GM12892 (cell line): Measurements from ENCODE around the gene WNT3.
"Not testable (repeated sequence)": the region's sequence is repeated elsewhere in the genome, so short reads cannot be mapped to it uniquely, and the experiment has no call there.

Experiments used
- DNase-seq: peaks from one replicate; pipeline ENCODE4 v3.0.0; 2011; ENCODE audit not compliant: insufficient read length
- FAIRE-seq: peaks from 2 replicates; lab custom pipeline; 2011; peaks lifted over from hg19 to GRCh38; lab: Jason Lieb, UNC
- POLR2A ChIP-seq: IDR thresholded peaks from 2 replicates; pipeline ENCODE4 v1.6.1; 2011; ENCODE audit warnings: low read depth, low read length, control low read depth
- POLR2AphosphoS5 ChIP-seq: IDR thresholded peaks from 2 replicates; pipeline ENCODE4 v1.6.1; 2011; ENCODE audit warnings: low read depth, low read length, control low read depth
- TAF1 ChIP-seq: IDR thresholded peaks from 2 replicates; pipeline ENCODE4 v1.6.1; 2011; ENCODE audit warnings: low read depth, mild to moderate bottlenecking, control low read depth, low read length, borderline replicate concordance

The WNT3 gene

DNA sequence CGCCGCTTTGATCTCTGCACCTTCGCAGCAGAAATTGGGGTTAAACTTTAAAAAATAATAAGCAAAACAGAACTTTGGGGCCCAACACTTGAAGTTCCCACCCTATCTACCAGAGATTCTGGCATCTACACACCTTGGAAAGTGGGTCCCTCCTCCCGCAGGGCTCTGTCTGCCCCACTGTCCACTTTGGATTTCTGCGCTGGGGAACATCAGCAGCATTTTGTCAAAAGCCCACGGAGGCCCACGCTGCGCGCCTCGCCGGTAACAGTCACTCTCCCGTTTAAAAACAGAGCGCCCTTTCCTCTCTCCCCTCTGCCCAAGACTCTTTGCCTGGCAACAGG, 32.2 kb upstream of the WNT3 start:
- no peak for DNase-seq
- TF ChIP-seq TAF1 (no peak), POLR2A (no peak), POLR2AphosphoS5 (no peak)
- FAIRE-seq, result no peak

DNA sequence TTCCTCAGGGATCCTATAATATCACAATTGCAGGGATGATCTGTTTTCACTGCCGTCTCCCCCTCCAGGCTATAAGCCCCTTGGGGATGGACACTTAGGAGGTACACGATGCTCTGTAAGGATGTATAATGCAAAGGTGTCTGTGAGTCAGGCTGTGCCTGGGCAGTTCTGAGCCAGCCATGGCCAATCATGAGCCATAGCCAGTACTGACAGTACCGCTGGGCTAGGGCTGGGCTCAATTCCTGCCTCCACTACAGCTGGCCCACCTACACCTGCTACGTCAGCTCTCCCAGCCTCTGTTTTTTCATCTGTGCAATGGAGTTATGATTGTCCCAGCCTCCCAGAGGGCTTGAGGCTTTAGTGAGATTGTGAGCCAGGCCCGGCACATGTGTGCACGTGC, 30.0 kb upstream of the WNT3 start:
- DNase-seq, result no peak
- FAIRE-seq, result no peak
- no peak for TF ChIP-seq POLR2A
- TF ChIP-seq POLR2AphosphoS5, result no peak
- no peak for TF ChIP-seq TAF1

DNA sequence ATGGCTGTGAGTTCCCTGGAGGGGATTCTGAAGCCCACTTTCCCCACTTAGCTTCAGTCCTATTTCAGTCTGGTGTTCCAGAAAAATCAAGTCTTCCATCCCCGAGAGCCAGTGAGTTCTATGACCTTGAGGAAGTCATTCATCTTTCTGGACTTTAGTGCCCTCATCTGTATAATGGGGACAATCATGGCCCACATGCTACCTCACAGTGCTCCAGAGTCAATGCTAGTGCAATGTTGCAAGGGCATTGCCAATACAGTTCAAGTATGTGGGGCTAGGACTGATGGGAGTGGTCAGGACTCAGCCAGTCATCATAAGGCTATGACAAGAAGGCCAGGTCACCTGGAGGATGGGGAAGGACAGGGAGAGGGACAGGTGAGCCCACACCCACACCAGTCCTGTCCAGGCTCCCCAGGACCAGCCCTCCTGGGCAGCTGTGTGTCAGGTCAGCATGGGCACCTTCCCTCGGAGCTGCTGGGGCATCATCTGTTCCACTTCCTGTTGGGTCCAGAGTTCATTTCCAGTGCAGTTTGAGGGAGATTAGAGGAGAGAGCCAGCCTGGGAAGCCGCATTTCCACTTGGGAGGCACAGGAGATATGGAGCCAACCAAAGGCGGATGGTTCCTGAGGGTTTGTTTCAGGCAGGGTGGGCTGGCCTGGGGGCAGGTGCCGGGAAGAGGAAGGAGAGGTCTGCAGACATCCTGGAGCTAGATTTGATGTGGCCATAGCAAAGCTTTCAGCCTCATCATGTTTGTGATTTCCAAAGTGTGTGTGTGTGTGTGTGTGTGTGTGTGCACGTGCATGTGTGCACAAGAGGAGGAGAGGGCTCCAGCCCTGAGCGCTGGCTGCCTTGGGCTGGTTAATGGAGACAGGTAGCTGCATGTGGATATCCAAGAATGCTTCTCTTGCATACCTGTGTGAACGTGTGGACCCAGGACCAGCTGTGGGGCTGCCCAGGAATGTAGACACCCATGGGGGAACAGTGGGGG, 29.0 kb upstream of the WNT3 start:
- TF ChIP-seq POLR2A (no peak), POLR2AphosphoS5 (no peak), TAF1 (no peak)
- FAIRE-seq, result no peak
- DNase-seq, result no peak

DNA sequence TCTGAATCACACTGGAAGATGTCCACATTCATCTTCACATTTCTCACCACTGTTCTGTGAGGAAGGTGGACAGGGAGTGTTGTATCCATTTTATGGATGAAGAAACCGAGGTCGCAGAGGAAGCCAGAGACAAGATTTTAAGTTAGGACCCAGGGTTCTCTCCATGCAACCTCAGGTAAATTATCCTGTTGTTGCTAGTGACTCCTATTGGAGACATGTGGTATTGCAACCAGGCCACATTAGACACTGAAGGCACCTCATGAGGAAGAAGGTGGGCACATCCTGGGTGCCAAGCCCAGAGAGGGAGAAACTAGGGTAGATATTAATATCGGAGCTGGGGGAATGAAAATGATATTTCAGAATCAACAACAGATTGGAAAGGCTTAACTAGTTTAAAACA, 24.3 kb upstream of the WNT3 start:
- DNase-seq (no peak), FAIRE-seq (peak; percentile 36)
- TF ChIP-seq POLR2AphosphoS5 (no peak), POLR2A (no peak), TAF1 (no peak)

DNA sequence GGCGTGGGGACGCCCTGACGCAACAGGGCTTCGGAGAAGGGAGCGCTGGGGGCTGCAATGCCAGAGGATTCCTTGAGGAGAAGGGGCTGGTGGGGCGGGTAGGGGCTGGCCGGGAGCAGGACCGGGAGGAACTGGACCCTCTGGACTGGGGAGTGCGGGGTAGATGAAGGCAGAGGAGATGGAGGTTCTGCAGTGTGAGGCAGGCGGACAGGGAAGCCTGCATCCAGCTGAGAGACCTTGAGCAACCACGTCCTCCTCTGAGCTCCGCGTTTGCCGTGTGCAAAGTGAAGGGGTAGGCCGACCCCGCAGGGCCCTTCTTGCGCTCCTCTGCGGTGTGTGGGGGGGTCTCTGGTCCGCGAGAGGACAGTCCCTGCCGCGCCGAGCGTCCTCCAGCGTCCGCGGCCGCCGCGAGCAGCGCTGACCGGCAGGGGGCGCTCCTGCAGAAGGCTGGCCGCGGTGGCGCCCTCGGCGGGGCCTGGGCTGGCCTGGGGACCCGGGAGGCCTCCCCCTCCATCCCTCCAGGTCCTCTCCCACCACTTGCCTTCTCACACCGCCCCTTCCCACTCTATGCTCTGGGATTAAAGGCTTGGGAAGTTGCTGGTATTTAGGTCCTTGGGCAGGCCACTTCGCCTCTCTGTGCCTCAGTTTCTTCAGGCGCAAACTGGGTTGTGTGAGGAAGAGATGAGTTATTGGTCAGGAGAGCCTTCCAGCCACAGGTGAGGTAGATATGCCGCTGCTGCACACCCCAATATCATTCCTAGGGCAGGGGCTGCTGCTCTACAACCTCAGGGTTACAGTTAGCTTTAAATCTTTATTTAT, 23.3 kb upstream of the WNT3 start:
- DNase-seq, result no peak
- no peak for FAIRE-seq
- TF ChIP-seq POLR2AphosphoS5, result no peak
- no peak for TF ChIP-seq TAF1
- no peak for TF ChIP-seq POLR2A

DNA sequence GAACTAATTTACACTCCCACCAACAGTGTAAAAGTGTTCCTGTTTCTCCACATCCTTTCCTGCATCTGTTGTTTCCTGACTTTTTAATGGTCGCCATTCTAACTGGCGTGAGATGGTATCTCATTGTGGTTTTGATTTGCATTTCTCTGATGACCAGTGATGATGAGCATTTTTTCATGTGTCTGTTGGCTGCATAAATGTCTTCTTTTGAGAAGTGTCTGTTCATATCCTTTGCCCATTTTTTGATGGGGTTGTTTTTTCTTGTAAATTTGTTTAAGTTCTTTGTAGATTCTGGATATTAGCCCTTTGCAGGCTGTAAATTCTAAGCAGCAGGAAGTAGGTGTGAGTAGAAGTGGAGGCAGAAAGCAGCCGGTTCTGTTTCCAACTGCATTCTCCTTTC, 22.1 kb upstream of the WNT3 start:
- FAIRE-seq, DNase-seq: not testable (repeated sequence)

DNA sequence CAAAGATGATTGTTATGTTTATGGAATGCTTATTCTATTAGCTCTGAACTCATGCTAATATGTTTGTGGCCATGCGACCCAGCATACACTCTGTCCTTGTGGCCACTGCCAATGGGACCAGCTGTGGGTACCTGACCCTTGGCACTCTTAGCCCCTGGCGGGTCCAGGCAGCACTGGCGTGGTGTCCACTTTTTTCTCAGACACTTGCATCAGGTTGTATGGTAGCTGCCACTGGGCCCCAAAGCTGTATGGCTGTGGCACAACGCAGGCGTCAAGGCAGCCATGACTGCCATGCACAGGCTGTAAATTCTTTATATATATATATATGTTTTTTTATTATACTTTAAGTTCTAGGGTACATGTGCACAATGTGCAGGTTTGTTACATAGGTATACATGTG, 20.7 kb upstream of the WNT3 start:
- DNase-seq (no peak), FAIRE-seq (no peak)
- TF ChIP-seq POLR2AphosphoS5, result no peak
- no peak for TF ChIP-seq POLR2A
- no peak for TF ChIP-seq TAF1

DNA sequence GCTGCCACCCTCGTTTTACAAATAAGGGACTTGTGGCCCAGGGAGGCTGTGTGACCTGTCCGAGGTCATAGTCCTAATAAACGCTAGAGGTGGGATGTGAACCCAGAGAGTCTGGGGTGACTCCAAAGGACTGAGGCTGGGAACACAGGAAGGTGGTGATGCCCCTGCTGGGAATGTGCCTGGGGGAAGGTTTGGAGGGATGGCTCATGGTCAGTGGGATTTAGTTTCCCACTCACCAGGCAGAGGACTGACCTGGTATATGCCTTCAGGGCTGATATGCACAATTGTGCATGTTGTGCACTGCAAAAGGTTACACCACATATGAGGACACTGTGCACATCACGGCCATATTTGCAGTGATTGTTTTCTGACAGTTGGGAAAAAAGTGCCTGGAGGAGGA, 19.0 kb upstream of the WNT3 start:
- DNase-seq, result no peak
- TF ChIP-seq TAF1 (no peak), POLR2A (no peak), POLR2AphosphoS5 (no peak)
- no peak for FAIRE-seq

DNA sequence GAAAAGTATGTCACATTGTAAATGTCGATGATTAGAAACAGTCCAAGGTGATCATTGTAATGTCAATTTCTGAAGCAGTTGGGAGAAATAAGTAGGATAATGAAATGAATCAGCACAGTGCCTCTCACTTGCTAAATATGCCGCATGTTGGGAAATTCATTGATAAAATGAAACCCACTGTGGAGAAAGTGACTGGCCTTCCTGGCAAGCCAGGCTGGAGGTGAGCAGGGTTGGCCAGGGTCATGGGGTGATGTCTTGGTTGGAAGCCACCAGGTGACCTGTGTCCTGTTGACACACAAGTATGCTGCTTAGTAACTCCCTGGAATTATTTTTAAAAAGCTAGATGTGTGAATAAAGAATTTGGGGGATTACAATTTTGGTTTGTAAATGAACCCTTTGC, 18.0 kb upstream of the WNT3 start:
- TF ChIP-seq POLR2A, result no peak
- no peak for DNase-seq
- no peak for FAIRE-seq

DNA sequence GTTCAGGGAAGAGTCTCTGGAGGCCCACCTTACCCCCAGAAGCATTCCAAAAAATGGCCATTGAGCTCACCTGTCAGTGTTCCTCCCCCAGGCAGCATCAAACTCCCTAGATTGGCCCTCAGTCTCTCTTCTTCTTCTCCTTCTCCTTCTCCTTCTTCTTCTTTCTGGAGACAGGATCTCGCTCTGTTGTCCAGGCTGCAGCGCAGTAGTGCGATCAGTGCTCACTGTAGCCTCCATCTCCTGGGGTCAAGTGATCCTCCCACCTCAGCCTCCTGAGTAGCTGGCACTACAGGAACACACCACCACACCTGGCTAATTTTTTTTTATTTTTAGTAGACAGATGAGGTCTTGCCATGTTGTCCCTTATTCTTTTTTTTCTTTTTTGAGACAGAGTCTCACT, 16.4 kb upstream of the WNT3 start:
- FAIRE-seq, result no peak
- DNase-seq, result no peak
- no peak for TF ChIP-seq TAF1
- TF ChIP-seq POLR2A, result no peak
- no peak for TF ChIP-seq POLR2AphosphoS5

DNA sequence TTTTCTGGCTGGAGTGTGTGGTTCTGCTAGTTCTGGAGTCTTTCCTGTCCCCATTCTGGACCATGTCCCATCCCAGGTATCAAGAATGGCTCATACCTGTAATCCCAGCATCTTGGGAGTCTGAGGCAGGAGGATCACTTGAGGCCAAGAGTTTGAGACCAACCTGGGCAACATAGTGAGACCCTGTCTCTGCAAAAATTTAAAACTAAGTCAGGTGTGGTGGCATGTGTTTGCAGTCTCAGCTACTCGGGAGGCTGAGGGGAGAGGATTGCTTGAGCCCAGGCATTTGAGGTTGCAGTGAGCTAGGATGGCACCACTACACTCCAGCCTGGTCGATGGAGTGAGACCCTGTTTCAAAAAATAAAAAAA, 15.3 kb upstream of the WNT3 start:
- no peak for TF ChIP-seq POLR2AphosphoS5
- no peak for TF ChIP-seq TAF1
- TF ChIP-seq POLR2A, result no peak
- FAIRE-seq (no peak), DNase-seq (no peak)

DNA sequence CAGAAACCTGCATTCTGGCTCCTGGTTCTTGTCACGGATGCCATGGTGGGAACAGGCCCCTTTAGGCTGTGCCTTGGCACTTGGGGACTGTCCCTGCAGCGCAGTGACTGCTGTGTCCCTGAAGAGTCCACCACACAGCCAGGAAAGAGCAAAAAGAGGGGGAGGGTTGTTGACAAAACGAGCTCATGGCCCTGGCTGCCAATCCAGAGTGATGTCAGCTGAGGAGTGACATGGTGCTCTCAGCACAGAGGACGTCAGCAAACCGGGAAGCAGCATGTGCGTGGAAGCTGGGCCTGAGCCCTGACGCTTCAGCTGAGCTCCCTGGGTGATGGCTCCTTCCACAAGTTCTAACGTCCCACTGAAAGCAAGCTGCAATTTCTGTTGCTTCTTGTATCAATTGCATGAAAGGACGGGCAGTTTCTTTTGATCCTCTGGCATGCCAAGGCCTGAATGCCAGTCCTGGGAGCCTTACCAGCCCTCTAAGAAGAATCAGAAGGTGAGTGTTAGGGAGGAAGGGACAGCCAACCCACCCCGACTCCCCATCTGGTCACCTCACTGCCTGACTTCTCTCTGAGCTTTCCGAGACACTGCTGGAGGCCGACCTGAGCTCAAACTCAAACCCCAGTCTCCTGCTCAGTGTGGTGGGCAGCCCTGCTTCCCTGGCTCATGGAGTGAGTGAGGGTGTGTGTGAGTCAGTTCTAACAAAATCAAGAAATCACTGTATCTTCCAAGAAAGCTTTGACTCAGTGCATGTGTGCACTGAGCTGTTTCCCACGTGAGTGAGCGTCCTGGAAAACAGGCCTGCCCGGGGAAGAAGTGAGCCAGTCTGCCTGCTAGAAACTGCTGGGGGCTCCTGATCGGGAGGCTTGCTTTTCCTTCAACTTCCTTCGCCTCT, 14.7 kb upstream of the WNT3 start:
- no peak for FAIRE-seq
- no peak for DNase-seq
- TF ChIP-seq POLR2AphosphoS5 (no peak), POLR2A (no peak), TAF1 (no peak)
